Measurements from ENCODE around the gene RASA4B.

RASA4B gene

DNA sequence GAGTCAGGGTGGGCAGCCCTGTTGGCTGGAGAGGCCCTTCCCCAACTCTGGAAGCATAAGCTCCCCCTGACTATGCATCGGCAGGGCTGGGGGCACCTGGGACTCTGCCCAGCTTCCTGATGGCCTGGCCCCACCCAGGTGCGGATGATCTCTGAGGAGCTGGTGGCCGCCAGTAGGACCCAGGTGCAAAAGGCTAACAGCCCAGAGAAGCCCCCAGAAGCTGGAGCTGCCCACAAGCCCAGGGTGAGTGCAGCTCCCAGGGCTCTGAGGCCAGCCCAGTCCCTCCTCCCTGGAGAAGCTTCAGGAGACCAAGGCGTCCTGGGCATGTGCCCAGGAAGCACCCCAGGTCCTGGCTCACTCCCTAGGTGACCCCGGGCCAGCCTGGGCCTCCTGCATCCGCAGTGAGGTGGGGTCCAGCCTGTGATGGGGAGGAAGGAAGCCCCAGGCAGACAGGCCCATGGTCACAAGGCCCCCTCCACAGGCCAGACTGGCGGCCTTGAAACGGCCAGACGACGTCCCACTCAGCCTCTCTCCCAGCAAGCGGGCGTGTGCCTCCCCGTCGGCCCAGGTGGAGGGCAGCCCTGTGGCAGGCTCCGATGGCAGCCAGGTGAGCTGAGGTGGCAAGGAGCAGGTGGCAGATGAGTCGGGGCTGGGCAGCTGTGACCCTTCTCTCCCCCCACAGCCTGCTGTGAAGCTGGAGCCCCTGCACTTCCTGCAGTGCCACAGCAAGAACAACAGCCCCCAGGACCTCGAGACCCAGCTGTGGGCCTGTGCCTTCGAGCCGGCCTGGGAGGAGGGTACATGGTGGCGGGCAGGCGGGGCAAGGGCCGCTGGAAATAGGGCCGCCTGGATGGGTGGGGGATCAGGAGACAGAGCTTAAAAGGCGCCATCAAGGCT is 49.7 kb downstream of the RASA4B start:
- ChIA-PET CTCF (interaction anchor here (0.6 to 0.7 kb wide), 3 partner anchors 37 to 66 kb away, joined by 3 to 7 read pairs (median 4); no protein-coding TSS in a partner anchor), POLR2A (ENCODE audit: low non-redundant PET) (interaction anchor here (0.7 kb wide), 1 partner anchor 18 kb away, joined by 6 read pairs; no protein-coding TSS in a partner anchor)
- peak overlapping the region; percentile 74; the same call in 1 of the 2 replicates for H3K27ac ChIP-seq
- TF ChIP-seq, protein P1, sequence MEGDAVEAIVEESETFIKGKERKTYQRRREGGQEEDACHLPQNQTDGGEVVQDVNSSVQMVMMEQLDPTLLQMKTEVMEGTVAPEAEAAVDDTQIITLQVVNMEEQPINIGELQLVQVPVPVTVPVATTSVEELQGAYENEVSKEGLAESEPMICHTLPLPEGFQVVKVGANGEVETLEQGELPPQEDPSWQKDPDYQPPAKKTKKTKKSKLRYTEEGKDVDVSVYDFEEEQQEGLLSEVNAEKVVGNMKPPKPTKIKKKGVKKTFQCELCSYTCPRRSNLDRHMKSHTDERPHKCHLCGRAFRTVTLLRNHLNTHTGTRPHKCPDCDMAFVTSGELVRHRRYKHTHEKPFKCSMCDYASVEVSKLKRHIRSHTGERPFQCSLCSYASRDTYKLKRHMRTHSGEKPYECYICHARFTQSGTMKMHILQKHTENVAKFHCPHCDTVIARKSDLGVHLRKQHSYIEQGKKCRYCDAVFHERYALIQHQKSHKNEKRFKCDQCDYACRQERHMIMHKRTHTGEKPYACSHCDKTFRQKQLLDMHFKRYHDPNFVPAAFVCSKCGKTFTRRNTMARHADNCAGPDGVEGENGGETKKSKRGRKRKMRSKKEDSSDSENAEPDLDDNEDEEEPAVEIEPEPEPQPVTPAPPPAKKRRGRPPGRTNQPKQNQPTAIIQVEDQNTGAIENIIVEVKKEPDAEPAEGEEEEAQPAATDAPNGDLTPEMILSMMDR (conservative IDR thresholded peaks at IDR 0.05; ENCODE audit: low read depth): no peak
- DNase-seq (ENCODE audit: low spot score): no peak

DNA sequence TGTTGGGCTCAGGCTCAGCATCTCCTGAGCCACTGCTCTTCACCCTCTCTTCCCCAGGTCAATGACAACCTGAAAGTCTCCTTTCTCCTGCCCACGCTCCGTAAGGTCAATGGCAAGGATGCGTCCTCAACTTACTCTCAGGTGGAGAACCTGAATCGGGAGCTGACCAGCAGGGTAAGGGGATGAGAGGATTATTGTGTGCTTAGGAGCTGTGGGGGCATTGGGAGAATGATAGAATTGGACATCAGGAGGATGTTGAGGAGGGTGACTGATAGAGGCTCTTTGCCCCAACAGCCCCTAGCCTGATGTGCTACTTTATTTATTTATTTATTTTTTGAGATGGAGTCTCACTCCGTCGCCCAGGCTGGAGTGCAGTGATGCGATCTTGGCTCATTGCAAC is 51.5 kb downstream of the RASA4B start:
- ChIA-PET CTCF (interaction anchor here (0.7 to 0.9 kb wide), 3 partner anchors 10 to 1627 kb away, joined by 5 to 9 read pairs (median 6); no protein-coding TSS in a partner anchor), POLR2A (ENCODE audit: low non-redundant PET) (interaction anchor here (0.7 kb wide), 1 partner anchor 173 kb away, joined by 5 read pairs; no protein-coding TSS in a partner anchor)
- peak overlapping the region; percentile 74 for H3K27ac ChIP-seq
- TF ChIP-seq, protein P1 (conservative IDR thresholded peaks at IDR 0.05; ENCODE audit: low read depth): no peak
- DNase-seq (ENCODE audit: low spot score): no peak

DNA sequence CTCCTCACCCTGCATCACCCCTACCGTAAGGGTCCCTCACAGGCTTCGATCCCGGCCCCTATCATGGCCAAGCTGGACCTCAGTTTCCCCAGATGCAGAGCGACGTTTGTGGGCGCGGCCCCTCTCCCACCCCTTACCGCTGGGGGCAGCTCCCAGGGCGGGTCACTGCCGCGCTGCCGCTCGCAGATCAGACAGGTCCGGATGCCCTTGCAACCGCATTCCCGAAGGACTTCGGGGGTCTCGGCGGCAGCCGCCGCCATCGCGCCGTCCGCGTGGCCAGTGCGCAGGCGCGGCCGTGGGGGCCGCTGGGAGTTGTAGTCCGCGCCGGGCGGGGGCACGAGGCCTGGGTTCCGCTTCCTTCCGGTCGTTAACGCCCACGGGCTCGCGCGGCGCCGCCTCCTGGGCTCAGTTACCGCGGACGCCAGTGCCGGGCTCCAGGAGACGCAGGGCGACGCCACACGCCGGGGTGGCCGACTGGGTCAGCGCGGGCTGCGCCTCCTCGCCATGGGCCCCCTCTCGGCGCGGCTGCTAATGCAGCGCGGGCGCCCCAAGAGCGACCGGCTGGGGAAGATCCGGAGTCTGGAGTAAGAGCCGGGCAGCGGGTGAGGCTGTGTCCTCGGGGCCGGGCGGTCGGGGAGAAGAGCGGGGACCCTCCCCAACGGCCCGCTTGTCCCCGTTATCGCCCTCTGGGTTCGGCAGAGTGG is 52.8 kb downstream of the RASA4B start, which contains the start of the genes ALKBH4 and LRWD1:
Gene ALKBH4, minus strand, starts transcription at position 287 of the 704 bp plus-strand sequence. Its CDS starts 27 bp downstream, at position 260.
Gene LRWD1, plus strand, starts transcription at position 408 of the 704 bp plus-strand sequence. Its CDS starts 97 bp downstream, at position 505.
- ChIA-PET CTCF (interaction anchor here (0.6 to 1.0 kb wide), 2 partner anchors 10 to 54 kb away, joined by 3 read pairs; no protein-coding TSS in a partner anchor), POLR2A (ENCODE audit: low non-redundant PET) (no interaction called here)
- TF ChIP-seq, protein P1 (conservative IDR thresholded peaks at IDR 0.05; ENCODE audit: low read depth): no peak; the same call in 1 of the 2 replicates
- peak; percentile 98 for DNase-seq (ENCODE audit: low spot score)
- H3K27ac ChIP-seq: peak within 1 kb of the TSS; percentile 74

DNA sequence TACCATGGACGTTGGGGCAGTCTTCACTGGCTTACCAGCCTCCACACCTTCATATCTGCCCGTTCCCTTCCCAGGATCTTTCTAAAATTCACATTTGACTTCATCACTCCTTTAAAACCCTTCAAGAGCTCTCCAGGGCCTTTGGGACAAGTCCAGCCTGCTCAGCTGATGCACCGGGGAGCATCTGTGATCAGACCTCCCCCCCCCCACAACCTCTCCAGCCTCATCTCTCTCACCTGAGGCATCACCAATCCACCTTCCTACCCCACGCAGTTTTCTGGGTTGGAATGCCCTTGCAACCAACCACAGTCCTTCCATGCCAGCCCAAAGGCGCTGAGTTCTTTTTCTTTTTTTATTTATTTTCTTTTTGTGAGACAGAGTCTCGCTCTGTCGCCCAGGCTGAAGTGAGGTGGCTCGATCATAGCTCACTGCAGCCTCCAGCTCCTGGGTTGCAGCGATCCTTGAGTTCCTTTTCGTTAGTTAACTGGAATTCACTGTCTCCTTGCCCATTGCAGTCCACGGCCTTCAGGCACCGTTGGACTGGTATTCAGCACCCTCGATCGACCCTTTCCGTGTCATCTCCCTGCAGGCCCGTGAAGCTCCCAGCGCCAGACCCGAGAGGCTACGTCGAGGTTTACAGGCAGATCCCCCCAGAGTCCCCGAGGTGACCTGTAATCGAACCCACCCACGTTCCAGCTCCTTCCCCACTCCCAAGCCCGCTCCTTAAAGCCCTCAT is 53.6 kb downstream of the RASA4B start:
- POLR2A ChIA-PET (ENCODE audit: low non-redundant PET): no interaction called here
- CTCF ChIA-PET: interaction anchor here (0.6 to 1.0 kb wide), 3 partner anchors 10 to 54 kb away, joined by 3 read pairs; no protein-coding TSS in a partner anchor
- no peak for DNase-seq (ENCODE audit: low spot score)
- H3K27ac ChIP-seq: peak overlapping the region; percentile 74
- TF ChIP-seq, protein P1 (conservative IDR thresholded peaks at IDR 0.05; ENCODE audit: low read depth): no peak

DNA sequence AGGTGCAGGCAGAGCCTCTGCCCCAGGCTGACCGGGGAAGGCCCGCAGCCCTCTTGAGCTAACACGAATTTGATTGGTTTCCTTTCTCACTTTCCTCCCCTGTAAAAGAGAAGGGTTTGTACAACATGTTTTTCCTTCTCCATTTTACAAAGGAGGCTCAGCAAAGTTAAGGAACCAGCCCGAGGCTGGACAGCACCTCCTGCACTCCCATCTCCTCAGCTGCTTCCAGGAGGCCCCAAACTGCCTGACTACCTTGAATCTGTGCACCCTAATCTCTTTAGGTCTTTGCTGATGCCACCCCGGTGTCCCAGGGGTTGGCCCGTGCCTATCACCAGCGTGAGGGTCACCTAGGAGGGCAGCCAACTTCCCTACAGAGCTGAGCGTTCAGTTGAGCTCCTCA is 57.1 kb downstream of the RASA4B start:
- TF ChIP-seq, protein P1 (conservative IDR thresholded peaks at IDR 0.05; ENCODE audit: low read depth): no peak
- CTCF ChIA-PET: interaction anchor here (0.5 kb wide), 1 partner anchor 38 kb away, joined by 6 read pairs; no protein-coding TSS in a partner anchor
- POLR2A ChIA-PET (ENCODE audit: low non-redundant PET): interaction anchor here (0.6 kb wide), 1 partner anchor 9 kb away, joined by 3 read pairs; no protein-coding TSS in a partner anchor
- H3K27ac ChIP-seq: peak overlapping the region; percentile 33
- DNase-seq (ENCODE audit: low spot score): no peak

Measured in RWPE1 (cell line).